Hematopoietic multipotent progenitor cell treated with erythropoietin and hydrocortisone succinate and interleukin-3 and kit ligand, for 4 days (in vitro differentiated cells): Measurements from ENCODE around the gene RHOXF2.

Experiments used
- DNase-seq: peaks from one replicate; pipeline ENCODE4 v3.0.0-alpha.2; 2015

The RHOXF2 gene

GRCh38 chrX:120205816-120206753 is 47.7 kb downstream of the RHOXF2 start:
- DNase-seq = no peak

GRCh38 chrX:120207009-120207605 is 48.7 kb downstream of the RHOXF2 start:
- DNase-seq = no peak

- DNase-seq = peak; percentile 77
Observed at GRCh38 chrX:120213438-120214265, 55.2 kb downstream of the RHOXF2 start.
